Neuronal stem cell (in vitro differentiated cells): Measurements from ENCODE around the gene FDXR.
A peak's percentile ranks its signal among the peaks of the same experiment; 100 is the strongest.

Source experiments
- DNase-seq: peaks from one replicate; pipeline ENCODE4 v3.0.0-alpha.2; 2013; ENCODE audit warnings: low spot score
- H2AFZ ChIP-seq: one replicate; pipeline ENCODE4 v1.6.1; 2013; ENCODE audit warnings: mild to moderate bottlenecking, low read length, inconsistent platforms
- H2AK5ac ChIP-seq: 2 replicates; pipeline ENCODE4 v1.6.1; 2013; ENCODE audit warnings: low read depth, mild to moderate bottlenecking, inconsistent platforms, low read length, moderate library complexity, mixed read lengths
- H2BK120ac ChIP-seq: 2 replicates; pipeline ENCODE4 v1.6.1; 2013; ENCODE audit warnings: low read depth, mild to moderate bottlenecking, inconsistent platforms, low read length, moderate library complexity, mixed read lengths
- H2BK12ac ChIP-seq: one replicate; pipeline ENCODE4 v1.6.1; 2013; ENCODE audit warnings: low read length, inconsistent platforms
- H2BK15ac ChIP-seq: 2 replicates; pipeline ENCODE4 v1.6.1; 2013; ENCODE audit warnings: mild to moderate bottlenecking, low read length, inconsistent platforms, mixed read lengths
- H2BK5ac ChIP-seq: one replicate; pipeline ENCODE4 v1.6.1; 2013; ENCODE audit warnings: inconsistent platforms, mild to moderate bottlenecking, low read length, moderate library complexity
- H3K14ac ChIP-seq: one replicate; pipeline ENCODE4 v1.6.1; 2013; ENCODE audit warnings: low read length, inconsistent platforms
- H3K18ac ChIP-seq: 2 replicates; pipeline ENCODE4 v1.6.1; 2013; ENCODE audit warnings: low read length, inconsistent platforms
- H3K23ac ChIP-seq: 2 replicates; pipeline ENCODE4 v1.6.1; 2013; ENCODE audit warnings: low read depth, mild to moderate bottlenecking, mixed read lengths, low read length, inconsistent platforms; ENCODE audit not compliant: poor library complexity
- H3K27ac ChIP-seq: replicated peaks from 3 replicates; pipeline ENCODE4 v1.5.1; 2013; ENCODE audit warnings: low read length, inconsistent platforms
- H3K27me3 ChIP-seq, 3 experiments: 2 replicates each; pipeline ENCODE4 v1.6.1; 2013; ENCODE audit warnings: low read length in 3 of 3, mild to moderate bottlenecking in 2 of 3, inconsistent platforms in 1 of 3, low read depth in 1 of 3, mixed read lengths in 1 of 3, moderate library complexity in 1 of 3; ENCODE audit not compliant: control insufficient read depth in 3 of 3, insufficient read depth in 3 of 3
- H3K36me3 ChIP-seq, 2 donors: replicated peaks in 1 of 2; 2 replicates each; pipeline ENCODE4 v1.6.1; 2013; ENCODE audit warnings: low read length in 2 of 2; ENCODE audit not compliant: control insufficient read depth in 2 of 2, insufficient read depth in 2 of 2
- H3K4ac ChIP-seq: 2 replicates; pipeline ENCODE4 v1.6.1; 2013; ENCODE audit warnings: inconsistent platforms, mild to moderate bottlenecking, low read length, moderate library complexity
- H3K4me1 ChIP-seq, 2 donors: 1 replicate in 1 of 2; 2 replicates in 1 of 2; pipeline ENCODE4 v1.6.1; 2013; ENCODE audit warnings: low read length in 2 of 2, low read depth in 1 of 2; ENCODE audit not compliant: control insufficient read depth in 2 of 2, insufficient read depth in 1 of 2
- H3K4me2 ChIP-seq: one replicate; pipeline ENCODE4 v1.6.1; 2013; ENCODE audit warnings: mild to moderate bottlenecking, low read length, inconsistent platforms; ENCODE audit not compliant: insufficient read depth, poor library complexity, severe bottlenecking
- H3K4me3 ChIP-seq, 2 donors: 2 replicates each; pipeline ENCODE4 v1.5.1; 2013; ENCODE audit warnings: low read length in 2 of 2, mild to moderate bottlenecking in 2 of 2, inconsistent platforms in 1 of 2, moderate library complexity in 1 of 2
- H3K79me1 ChIP-seq: one replicate; pipeline ENCODE4 v1.6.1; 2013; ENCODE audit warnings: low read depth, mild to moderate bottlenecking, inconsistent platforms, low read length, moderate library complexity
- H3K9ac ChIP-seq: one replicate; pipeline ENCODE4 v1.6.1; 2013; ENCODE audit warnings: mild to moderate bottlenecking, low read depth, low read length, inconsistent platforms; ENCODE audit not compliant: poor library complexity
- H3K9me3 ChIP-seq, 2 donors: replicated peaks in 1 of 2; 2 replicates each; pipeline versions ENCODE3 to v1.6.1; 2013; ENCODE audit warnings: low read length in 2 of 2, mild to moderate bottlenecking in 2 of 2, inconsistent platforms in 1 of 2, low read depth in 1 of 2, mixed read lengths in 1 of 2, moderate library complexity in 1 of 2; ENCODE audit not compliant: control insufficient read depth in 2 of 2, insufficient read depth in 1 of 2
- H4K8ac ChIP-seq: one replicate; pipeline ENCODE4 v1.6.1; 2013; ENCODE audit warnings: low read depth, mild to moderate bottlenecking, inconsistent platforms, low read length, moderate library complexity
- H4K91ac ChIP-seq: one replicate; pipeline ENCODE4 v1.6.1; 2013; ENCODE audit warnings: low read length, low read depth, mild to moderate bottlenecking, inconsistent platforms; ENCODE audit not compliant: poor library complexity
- WGBS, 2 donors: extraction: QIAGEN DNeasy Blood & Tissue Kit; methylation state at CpG; one replicate each; pipeline ENCODE4 v1.1.7; 2013; ENCODE audit warnings: missing lambda C conversion rate in 2 of 2, mixed read lengths in 1 of 2; ENCODE audit not compliant: insufficient read length in 2 of 2, insufficient replicate concordance in 1 of 2; ENCODE audit errors: extremely low coverage in 2 of 2; 5-methylcytosine and 5-hydroxymethylcytosine counted together

FDXR gene

DNA sequence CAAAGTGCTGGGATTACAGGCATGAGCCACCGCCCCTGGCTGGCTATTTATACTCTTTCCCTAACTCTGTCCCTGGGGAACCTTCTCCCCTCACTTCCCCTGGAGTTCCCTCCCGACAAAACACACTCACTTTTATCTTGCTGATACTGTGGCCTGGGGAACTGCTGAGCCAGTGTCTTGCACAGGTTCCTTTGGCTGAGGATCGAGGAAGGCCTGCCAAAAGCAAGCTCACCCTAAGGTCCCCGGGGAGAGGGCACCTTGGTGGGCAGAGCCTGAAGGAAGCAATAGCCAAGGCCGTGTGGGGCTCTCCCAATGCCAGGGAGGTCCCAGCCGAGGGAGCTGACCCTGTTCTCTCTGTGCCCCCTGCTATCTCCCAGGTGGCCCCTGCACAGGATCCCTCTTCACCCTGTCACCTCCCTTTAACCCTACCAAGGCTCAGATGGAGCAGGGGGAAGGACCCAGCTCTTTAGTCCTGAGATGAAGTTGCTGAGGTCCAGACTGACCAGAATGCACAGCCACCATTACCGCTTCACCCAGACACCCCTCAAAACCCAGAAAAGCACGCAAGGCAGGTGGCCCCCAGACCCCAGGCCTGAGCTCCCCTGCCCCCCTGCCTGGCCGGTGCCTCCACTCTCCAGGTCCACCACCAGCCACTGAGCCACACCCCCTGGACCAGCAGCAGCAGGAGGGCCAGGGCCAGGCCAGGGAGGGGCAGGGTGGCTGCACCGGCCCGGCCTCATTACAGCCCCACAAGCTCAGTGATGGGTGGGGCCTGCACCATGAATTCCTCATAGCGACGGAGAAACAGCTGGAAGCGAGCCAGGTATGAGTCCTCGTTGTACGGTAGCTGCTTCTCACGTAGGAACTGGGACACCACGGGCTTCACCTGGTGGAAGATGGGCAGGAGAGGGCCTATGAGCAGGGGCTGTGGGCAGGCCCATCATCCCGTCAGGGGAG lies 5.1 kb upstream of the FDXR start:
- peak overlapping the region; percentile 14 for H2BK15ac ChIP-seq
- no peak overlapping the region for H2AFZ ChIP-seq
- H3K27me3 ChIP-seq: peaks cover 0 to 59% (median 0%) of the 10 kb centered on the region in 3 experiments
- no peak overlapping the region for H2BK120ac ChIP-seq
- DNase-seq: no peak
- no peak overlapping the region for H3K4me2 ChIP-seq
- no peak overlapping the region for H2BK12ac ChIP-seq
- H3K79me1 ChIP-seq: no peaks in the 10 kb centered on the region
- H3K36me3 ChIP-seq: no peaks in the 10 kb centered on the region
- no CpG with 5 or more reads among the region's 19 CpGs for WGBS, 2 donors
- H3K23ac ChIP-seq: peak overlapping the region; percentile 34
- peak overlapping the region; percentile 9 for H3K9ac ChIP-seq
- no peak overlapping the region for H3K4me3 ChIP-seq
- no peak overlapping the region for H3K27ac ChIP-seq
- no peak overlapping the region for H3K14ac ChIP-seq
- H4K91ac ChIP-seq: no peak overlapping the region
- H3K18ac ChIP-seq: no peak overlapping the region
- no peak overlapping the region for H3K4ac ChIP-seq
- H3K4me1 ChIP-seq: peaks cover 4 to 8% of the 10 kb centered on the region in 2 donors
- H2BK5ac ChIP-seq: no peak overlapping the region
- no peaks in the 10 kb centered on the region for H3K9me3 ChIP-seq
- H4K8ac ChIP-seq: no peak overlapping the region
- H2AK5ac ChIP-seq: peak overlapping the region; percentile 43

DNA sequence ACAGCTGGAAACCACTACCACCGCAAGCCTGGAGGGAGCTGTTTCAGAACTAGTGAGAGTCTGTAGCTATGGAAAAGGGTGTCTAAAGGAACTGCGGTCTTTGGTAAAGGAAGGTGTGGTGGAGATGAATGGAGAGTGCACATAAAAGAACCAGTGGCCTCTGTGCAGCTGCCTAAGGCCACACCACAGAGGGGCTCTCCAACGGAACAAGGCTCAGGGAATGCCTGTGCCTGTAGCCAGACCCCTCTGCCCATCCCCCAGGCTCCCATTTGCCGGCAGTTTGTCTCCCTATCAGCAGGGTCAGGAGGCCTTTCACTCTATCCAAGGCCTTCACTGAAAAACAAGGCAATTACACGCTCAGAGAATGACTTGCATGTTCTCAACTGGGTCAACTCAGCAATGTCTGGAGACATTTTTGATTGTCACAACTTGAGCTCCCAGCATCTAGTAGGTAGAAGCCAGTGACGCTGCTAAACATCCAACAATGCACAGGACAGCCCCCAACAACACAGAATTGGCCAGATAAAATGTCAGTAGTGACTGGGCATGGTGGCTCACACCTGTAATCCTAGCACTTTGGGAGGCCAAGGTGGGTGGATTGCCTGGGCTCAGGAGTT lies 3.3 kb upstream of the FDXR start:
- Histone ChIP-seq H3K27ac (no peak overlapping the region), H2BK15ac (no peak overlapping the region), H3K36me3 (peaks cover 0 to 8% of the 10 kb centered on the region in 2 donors), H3K4ac (no peak overlapping the region), H3K14ac (no peak overlapping the region), H4K8ac (no peak overlapping the region), H2BK12ac (no peak overlapping the region), H3K4me2 (no peak overlapping the region), H3K79me1 (peaks cover 4% of the 10 kb centered on the region), H2AK5ac (no peak overlapping the region), H2BK120ac (no peak overlapping the region), H3K9me3 (no peaks in the 10 kb centered on the region), H2BK5ac (no peak overlapping the region), H3K18ac (no peak overlapping the region), H3K23ac (no peak overlapping the region), H4K91ac (no peak overlapping the region), H3K9ac (no peak overlapping the region), H3K4me1 (peaks cover 12 to 13% of the 10 kb centered on the region in 2 donors), H2AFZ (peak overlapping the region; percentile 58), H3K27me3 (peaks cover 0 to 47% (median 0%) of the 10 kb centered on the region in 3 experiments), H3K4me3 (no peak overlapping the region)
- no CpG with 5 or more reads among the region's 6 CpGs for WGBS, 2 donors
- no peak for DNase-seq

- no peak overlapping the region for H3K27ac ChIP-seq
- no peak overlapping the region for H2BK120ac ChIP-seq
- H2AFZ ChIP-seq: peak overlapping the region; percentile 58
- H2AK5ac ChIP-seq: no peak overlapping the region
- no peak overlapping the region for H2BK15ac ChIP-seq
- no peak overlapping the region for H4K91ac ChIP-seq
- H2BK12ac ChIP-seq: no peak overlapping the region
- H3K27me3 ChIP-seq: peaks cover 0 to 41% (median 0%) of the 10 kb centered on the region in 3 experiments
- no peak overlapping the region for H4K8ac ChIP-seq
- peaks cover 12 to 15% of the 10 kb centered on the region in 2 donors for H3K4me1 ChIP-seq
- no CpG with 5 or more reads among the region's 5 CpGs for WGBS, 2 donors
- peaks cover 4% of the 10 kb centered on the region for H3K79me1 ChIP-seq
- no peak overlapping the region for H3K4ac ChIP-seq
- no peak overlapping the region for H3K18ac ChIP-seq
- no peak overlapping the region for H2BK5ac ChIP-seq
- no peak for DNase-seq
- H3K14ac ChIP-seq: no peak overlapping the region
- H3K9me3 ChIP-seq: no peaks in the 10 kb centered on the region
- no peak overlapping the region for H3K23ac ChIP-seq
- H3K4me2 ChIP-seq: no peak overlapping the region
- no peak overlapping the region for H3K4me3 ChIP-seq
- no peak overlapping the region for H3K9ac ChIP-seq
- peaks cover 0 to 13% of the 10 kb centered on the region in 2 donors for H3K36me3 ChIP-seq
These were observed 2.6 kb upstream of the FDXR start for GRCh38 chr17:74875155-74875976.
